HG02973 (cell line): ENCODE measurements around the gene TMA7.

ENCODE experiments used
- ATAC-seq: cut with Tn5 transposase; IDR thresholded peaks from one replicate; pipeline ENCODE4 v1.9.1; 2021; ENCODE audit warnings: moderate library complexity; ENCODE audit not compliant: unreplicated experiment

TMA7 gene

GRCh38 chr3:48493203-48493501 lies 53.1 kb downstream of the TMA7 start:
- no peak for ATAC-seq
